Parathyroid adenoma (tissue), 2 donors: ENCODE data around the gene RALGDS.
"Not testable (repeated sequence)": the region's sequence is repeated elsewhere in the genome, so short reads cannot be mapped to it uniquely, and the experiment has no call there.

Experiments
- H2AFZ ChIP-seq: fragments of 300-600 bp; sonication (generic); one replicate; pipeline ENCODE4 v1.7.0; 2017; ENCODE audit warnings: antibody characterized with exemption, mild to moderate bottlenecking
- H3K27ac ChIP-seq: fragments of 300-600 bp; sonication (generic); one replicate; pipeline ENCODE4 v1.7.0; 2017
- H3K27me3 ChIP-seq: fragments of 300-600 bp; sonication (generic); one replicate; pipeline ENCODE4 v1.7.0; 2017; ENCODE audit warnings: low read length; ENCODE audit not compliant: control insufficient read depth, insufficient read depth
- H3K36me3 ChIP-seq: fragments of 300-600 bp; sonication (generic); one replicate; pipeline ENCODE4 v1.7.0; 2017; ENCODE audit warnings: low read length; ENCODE audit not compliant: control insufficient read depth, insufficient read depth
- H3K4me1 ChIP-seq: fragments of 300-600 bp; sonication (generic); one replicate; pipeline ENCODE4 v1.7.0; 2017; ENCODE audit warnings: control low read depth
- H3K4me2 ChIP-seq: fragments of 300-600 bp; sonication (generic); one replicate; pipeline ENCODE4 v1.7.0; 2017; ENCODE audit warnings: low read length
- H3K4me3 ChIP-seq: fragments of 300-600 bp; sonication (generic); one replicate; pipeline ENCODE4 v1.7.0; 2017; ENCODE audit warnings: low read depth, low read length
- H3K79me2 ChIP-seq: fragments of 300-600 bp; sonication (generic); one replicate; pipeline ENCODE4 v1.7.0; 2017; ENCODE audit warnings: control low read depth
- H3K9ac ChIP-seq: fragments of 300-600 bp; sonication (generic); one replicate; pipeline ENCODE4 v1.7.0; 2017; ENCODE audit warnings: mild to moderate bottlenecking
- H3K9me3 ChIP-seq: fragments of 300-600 bp; sonication (generic); one replicate; pipeline ENCODE4 v1.7.0; 2017; ENCODE audit warnings: low read length; ENCODE audit not compliant: control insufficient read depth
- TF ChIP-seq, protein P1 (sequence below): fragments of 300-600 bp; sonication (generic); IDR thresholded peaks from one replicate; pipeline ENCODE4 v1.7.0; 2017; ENCODE audit warnings: antibody characterized with exemption, mild to moderate bottlenecking
- donor health status: primary hyperparathyroidism.

The RALGDS gene

DNA sequence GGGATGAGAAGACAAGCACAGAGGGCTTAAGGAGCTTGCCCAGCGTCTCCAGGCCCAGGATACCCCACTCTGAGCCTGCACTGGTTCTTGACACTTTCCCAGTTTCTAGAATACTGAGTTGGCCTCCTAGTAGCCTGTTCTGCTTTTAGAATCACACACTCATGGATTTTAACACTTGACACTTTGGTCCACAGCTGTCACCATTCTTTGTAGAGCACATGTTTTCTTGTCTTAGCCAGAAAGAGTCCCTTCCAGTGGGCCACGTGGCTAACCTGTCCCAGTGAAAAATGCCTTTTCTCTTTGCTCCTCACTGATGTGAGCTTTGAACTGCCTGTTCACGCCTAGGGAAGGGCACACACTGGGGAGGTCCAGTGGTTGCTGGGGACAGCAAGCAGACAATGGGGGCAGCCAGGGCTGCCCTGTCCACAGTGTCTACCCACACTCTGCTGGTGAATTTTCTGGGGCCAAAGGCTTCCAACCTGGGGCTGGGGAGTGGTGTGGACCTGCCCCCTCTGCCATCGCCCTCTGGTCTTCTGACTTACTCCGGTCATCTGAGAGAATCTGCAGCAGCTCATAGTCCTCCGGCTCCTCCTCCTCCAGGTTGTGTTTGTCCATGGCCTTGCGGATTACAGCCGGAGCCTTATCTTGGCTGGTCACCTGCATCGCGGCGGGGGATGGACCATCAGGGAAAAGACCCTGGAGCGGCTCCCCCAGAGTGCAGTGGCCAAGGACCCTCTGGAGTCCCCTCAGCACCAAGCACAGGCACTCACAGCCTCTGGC lies 21.1 kb downstream of the RALGDS start:
- Histone ChIP-seq H3K79me2 (no peaks in the 10 kb centered on the region), H3K9me3 (peaks cover 4% of the 10 kb centered on the region), H2AFZ (no peak overlapping the region), H3K9ac (no peak overlapping the region), H3K4me3 (no peak overlapping the region), H3K27me3 (no peaks in the 10 kb centered on the region), H3K36me3 (no peaks in the 10 kb centered on the region), H3K4me1 (no peaks in the 10 kb centered on the region), H3K4me2 (no peak overlapping the region), H3K27ac (no peak overlapping the region)
- TF ChIP-seq, protein P1, sequence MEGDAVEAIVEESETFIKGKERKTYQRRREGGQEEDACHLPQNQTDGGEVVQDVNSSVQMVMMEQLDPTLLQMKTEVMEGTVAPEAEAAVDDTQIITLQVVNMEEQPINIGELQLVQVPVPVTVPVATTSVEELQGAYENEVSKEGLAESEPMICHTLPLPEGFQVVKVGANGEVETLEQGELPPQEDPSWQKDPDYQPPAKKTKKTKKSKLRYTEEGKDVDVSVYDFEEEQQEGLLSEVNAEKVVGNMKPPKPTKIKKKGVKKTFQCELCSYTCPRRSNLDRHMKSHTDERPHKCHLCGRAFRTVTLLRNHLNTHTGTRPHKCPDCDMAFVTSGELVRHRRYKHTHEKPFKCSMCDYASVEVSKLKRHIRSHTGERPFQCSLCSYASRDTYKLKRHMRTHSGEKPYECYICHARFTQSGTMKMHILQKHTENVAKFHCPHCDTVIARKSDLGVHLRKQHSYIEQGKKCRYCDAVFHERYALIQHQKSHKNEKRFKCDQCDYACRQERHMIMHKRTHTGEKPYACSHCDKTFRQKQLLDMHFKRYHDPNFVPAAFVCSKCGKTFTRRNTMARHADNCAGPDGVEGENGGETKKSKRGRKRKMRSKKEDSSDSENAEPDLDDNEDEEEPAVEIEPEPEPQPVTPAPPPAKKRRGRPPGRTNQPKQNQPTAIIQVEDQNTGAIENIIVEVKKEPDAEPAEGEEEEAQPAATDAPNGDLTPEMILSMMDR = no peak

DNA sequence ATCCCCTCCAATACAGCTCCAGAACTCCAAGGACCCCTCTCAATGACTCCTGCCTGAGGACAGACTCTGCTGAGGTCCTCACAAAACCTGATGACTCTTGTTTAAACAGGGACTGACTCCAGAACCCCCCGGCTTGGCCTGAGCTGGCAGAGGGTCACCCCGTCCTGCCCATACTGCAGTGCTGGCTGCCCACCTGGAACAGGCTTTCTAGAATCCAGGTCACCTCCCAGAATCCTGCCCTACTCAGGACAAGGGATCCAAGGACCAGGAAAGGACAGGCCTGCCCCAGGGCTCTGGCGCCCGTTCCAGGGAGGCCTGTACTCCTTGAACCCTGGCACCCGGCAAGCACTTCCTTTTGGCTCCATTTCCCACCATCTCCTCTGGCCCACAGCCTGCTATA lies 22.2 kb downstream of the RALGDS start:
- Histone ChIP-seq H3K4me2 (no peak overlapping the region), H3K9ac (no peak overlapping the region), H3K79me2 (no peaks in the 10 kb centered on the region), H3K4me3 (no peak overlapping the region), H3K27me3 (no peaks in the 10 kb centered on the region), H3K9me3 (peaks cover 4% of the 10 kb centered on the region), H3K27ac (no peak overlapping the region), H3K4me1 (no peaks in the 10 kb centered on the region), H3K36me3 (no peaks in the 10 kb centered on the region), H2AFZ (no peak overlapping the region)
- TF ChIP-seq, protein P1 = no peak

DNA sequence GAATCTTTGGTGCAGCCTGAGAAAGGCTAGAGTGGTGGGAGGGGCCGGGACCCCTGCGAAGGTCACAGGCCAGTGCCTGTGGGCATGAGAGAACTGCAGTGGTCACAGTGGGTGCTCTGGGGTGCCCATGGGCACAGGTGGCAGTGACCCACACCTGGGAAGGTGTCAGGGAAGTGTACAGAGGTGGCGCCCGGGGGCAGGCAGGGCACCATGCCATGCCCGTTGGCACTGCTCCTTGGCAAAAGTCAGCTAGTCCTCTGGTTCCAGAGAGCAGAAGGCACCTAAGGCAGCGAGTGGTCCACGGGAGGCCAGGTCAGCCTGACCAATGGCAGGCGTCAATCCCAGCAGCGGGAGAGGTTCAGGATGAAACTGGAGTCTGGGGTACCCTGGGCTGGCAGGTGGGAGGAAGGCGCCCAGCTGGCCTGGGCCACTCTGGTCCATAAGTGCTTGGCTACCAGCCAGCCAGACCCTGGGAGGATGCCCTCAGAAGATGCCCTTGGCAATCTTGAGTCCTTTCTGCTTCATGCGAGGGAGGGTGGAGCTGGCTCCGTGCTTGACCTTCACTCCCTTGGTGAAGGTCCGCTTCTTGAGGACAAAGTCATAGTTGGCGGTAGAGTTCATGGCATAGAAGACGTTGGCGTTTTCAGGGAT lies 22.8 kb downstream of the RALGDS start:
- Histone ChIP-seq H2AFZ (no peak overlapping the region), H3K36me3 (no peaks in the 10 kb centered on the region), H3K9me3 (peaks cover 4% of the 10 kb centered on the region)

DNA sequence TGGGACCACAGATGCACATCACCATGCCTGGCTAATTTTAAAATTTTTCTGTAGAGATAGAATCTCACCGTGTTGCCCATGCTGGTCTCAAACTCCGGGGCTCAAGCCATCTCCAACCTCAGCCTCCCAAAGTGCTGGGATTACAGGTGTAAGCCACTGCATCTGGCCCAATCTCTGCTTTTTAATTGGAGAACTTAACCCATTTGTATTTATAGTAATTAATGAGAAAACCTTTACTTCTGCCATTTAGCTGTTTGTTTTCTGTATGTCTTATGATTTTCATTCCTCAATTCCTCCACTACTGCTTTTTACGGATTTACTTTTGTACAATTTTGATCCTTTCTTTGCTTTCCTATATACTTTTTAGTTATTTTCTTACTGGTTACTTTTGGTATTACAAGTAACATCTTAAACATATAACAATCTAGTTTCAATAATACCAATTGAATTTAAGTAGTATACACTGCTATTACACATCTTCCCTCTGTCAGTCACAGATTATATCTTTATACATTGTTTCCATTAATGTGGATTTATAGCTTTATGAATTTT lies 26.1 kb downstream of the RALGDS start:
- Histone ChIP-seq H3K4me1 (no peaks in the 10 kb centered on the region), H3K27ac (no peak overlapping the region), H2AFZ (no peak overlapping the region), H3K9ac (no peak overlapping the region), H3K27me3 (no peaks in the 10 kb centered on the region), H3K4me3 (no peak overlapping the region), H3K79me2 (no peaks in the 10 kb centered on the region), H3K36me3 (no peaks in the 10 kb centered on the region), H3K4me2 (no peak overlapping the region), H3K9me3 (peaks cover 4% of the 10 kb centered on the region)
- TF ChIP-seq, protein P1 = no peak

More for the DNA sequence above, 22.8 kb downstream of the RALGDS start:
- Histone ChIP-seq H3K9ac (no peak overlapping the region), H3K27ac (no peak overlapping the region), H3K79me2 (no peaks in the 10 kb centered on the region), H3K27me3 (no peaks in the 10 kb centered on the region), H3K4me3 (no peak overlapping the region), H3K4me1 (no peaks in the 10 kb centered on the region), H3K4me2 (no peak overlapping the region)
- TF ChIP-seq, protein P1 = no peak

DNA sequence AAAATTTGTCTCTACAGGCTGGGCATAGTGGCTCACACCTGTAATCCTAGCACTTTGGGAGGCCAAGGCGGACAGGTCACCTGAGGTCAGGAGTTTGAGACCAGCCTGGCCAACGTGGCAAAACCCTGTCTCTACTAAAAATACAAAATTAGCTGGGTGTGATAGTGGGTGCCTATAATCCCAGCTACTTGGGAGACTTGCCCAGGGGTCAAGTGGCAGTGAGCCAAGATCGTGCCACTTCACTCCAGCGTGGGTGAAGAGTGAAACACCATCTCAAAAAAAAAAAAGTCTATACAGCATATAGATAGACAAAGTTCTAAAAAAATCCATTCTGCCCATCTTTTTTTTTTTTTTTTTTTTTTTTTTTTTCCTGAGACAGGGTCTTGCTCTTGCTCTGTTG lies 26.7 kb downstream of the RALGDS start:
- not testable (repeated sequence) for H3K27ac ChIP-seq, H3K4me2 ChIP-seq, H3K4me3 ChIP-seq, H3K9me3 ChIP-seq, H3K36me3 ChIP-seq, H3K27me3 ChIP-seq, H3K4me1 ChIP-seq, H3K79me2 ChIP-seq, H3K9ac ChIP-seq, H2AFZ ChIP-seq
